Naive B cell (primary cell): ENCODE data around the gene INHBB. TPM values are rescaled to one million over a fixed set of nuclear protein-coding genes. Genes with fewer than 3 reads are reported as not detected.

Experiments
- ATAC-seq, 2 donors: fragments of 150-1000 bp; cut with Tn5 transposase; 2 replicates each; pipeline ENCODE4 v1.10.0; 2021; ENCODE audit warnings: low read depth in 2 of 2, mild to moderate bottlenecking in 2 of 2, moderate library complexity in 2 of 2
- DNase-seq: peaks from one replicate; pipeline ENCODE4 v3.0.0; 2022
- H3K27ac Mint-ChIP-seq, 6 donors: one replicate each; pipeline ENCODE4 v1.8.0; 2020 to 2022; ENCODE audit warnings: mild to moderate bottlenecking in 6 of 6, mixed read lengths in 6 of 6, moderate library complexity in 5 of 6, inconsistent platforms in 2 of 6
- H3K27me3 Mint-ChIP-seq, 3 donors: one replicate each; pipeline ENCODE4 v1.8.0; 2021 to 2022; ENCODE audit warnings: mixed read lengths in 3 of 3, mild to moderate bottlenecking in 1 of 3
- H3K36me3 Mint-ChIP-seq, 2 donors: one replicate each; pipeline ENCODE4 v1.8.0; 2020 to 2022; ENCODE audit warnings: mixed read lengths in 2 of 2, inconsistent platforms in 1 of 2, mild to moderate bottlenecking in 1 of 2
- H3K4me1 Mint-ChIP-seq, 3 donors: one replicate each; pipeline ENCODE4 v1.8.0; 2020 to 2022; ENCODE audit warnings: mixed read lengths in 3 of 3, inconsistent platforms in 1 of 3, mild to moderate bottlenecking in 1 of 3, moderate library complexity in 1 of 3
- H3K4me3 Mint-ChIP-seq, 8 donors: one replicate each; pipeline ENCODE4 v1.8.0; 2020 to 2022; ENCODE audit warnings: mild to moderate bottlenecking in 8 of 8, mixed read lengths in 8 of 8, moderate library complexity in 8 of 8, inconsistent platforms in 2 of 8
- H3K9me3 Mint-ChIP-seq, 7 donors: one replicate each; pipeline ENCODE4 v1.8.0; 2020 to 2022; ENCODE audit warnings: mixed read lengths in 7 of 7, mild to moderate bottlenecking in 5 of 7, inconsistent platforms in 2 of 7, moderate library complexity in 1 of 7
- polyA plus RNA-seq, 6 donors: library from polyadenylated mRNA; unstranded; fragments of 300-500 nt; fragmentation: Illumina TruSeq; gene quantifications; one replicate each; pipeline ENCODE4 v1.2.3, GENCODE V29; 2021; ENCODE audit warnings: low read depth in 6 of 6

The INHBB gene
- polyA plus RNA-seq, 6 donors from 2014 or later = 0.09 TPM; not detected in 5

GRCh38 chr2:120334068-120334467, 11.9 kb upstream of the INHBB start:
- Mint-ChIP-seq H3K27me3 (peaks cover 40 to 79% (median 78%) of the 10 kb centered on the region in 3 donors), H3K9me3 (peaks cover 0 to 11% (median 4%) of the 10 kb centered on the region in 7 donors), H3K4me1 (peaks cover 0 to 3% (median 0%) of the 10 kb centered on the region in 3 donors), H3K27ac (no peak overlapping the region), H3K36me3 (peaks cover 6 to 16% of the 10 kb centered on the region in 2 donors), H3K4me3 (no peak overlapping the region)
- ATAC-seq = no peak
- no peak for DNase-seq

- Mint-ChIP-seq H3K27ac (no peak overlapping the region), H3K9me3 (peaks cover 0 to 11% (median 4%) of the 10 kb centered on the region in 7 donors), H3K36me3 (peaks cover 6 to 16% of the 10 kb centered on the region in 2 donors), H3K4me1 (no peaks in the 10 kb centered on the region), H3K4me3 (no peak overlapping the region), H3K27me3 (peaks cover 42 to 87% (median 81%) of the 10 kb centered on the region in 3 donors)
- DNase-seq (no peak), ATAC-seq (no peak)
These were observed 9.2 kb upstream of the INHBB start for GRCh38 chr2:120336749-120337148.

DNA sequence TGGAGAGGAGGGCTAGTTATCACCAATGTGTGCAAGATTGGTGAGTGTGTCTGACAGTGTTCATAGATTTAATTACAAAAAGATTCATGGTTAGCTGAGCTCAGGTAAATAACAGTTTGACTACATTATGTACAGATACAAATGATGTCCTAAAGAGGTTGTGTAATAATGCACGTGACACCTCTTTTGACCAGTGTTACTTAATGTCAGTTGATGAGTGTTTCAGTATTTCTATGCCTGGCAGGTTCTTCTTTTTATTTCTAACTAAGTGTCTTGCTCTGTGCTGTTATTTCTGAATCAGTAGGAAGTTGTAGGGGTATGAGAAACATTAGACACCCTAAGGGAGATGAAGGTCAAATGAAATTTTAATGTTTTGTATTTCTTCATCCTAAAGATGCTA, 7.9 kb upstream of the INHBB start:
- ATAC-seq = no peak
- peaks cover 4 to 16% of the 10 kb centered on the region in 2 donors for H3K36me3 Mint-ChIP-seq
- H3K9me3 Mint-ChIP-seq = peaks cover 0 to 11% (median 4%) of the 10 kb centered on the region in 7 donors
- H3K27me3 Mint-ChIP-seq = peaks cover 53 to 87% (median 82%) of the 10 kb centered on the region in 3 donors
- no peak for DNase-seq
- H3K27ac Mint-ChIP-seq = no peak overlapping the region
- peaks cover 4 to 7% (median 5%) of the 10 kb centered on the region in 3 donors for H3K4me1 Mint-ChIP-seq
- no peak overlapping the region for H3K4me3 Mint-ChIP-seq

GRCh38 chr2:120341977-120342376, 4.0 kb upstream of the INHBB start:
- Mint-ChIP-seq H3K9me3 (no peaks in the 10 kb centered on the region), H3K4me3 (peak overlapping the region in 2 of 8 donors; percentile 55 to 57), H3K36me3 (peaks cover 0 to 6% of the 10 kb centered on the region in 2 donors), H3K27ac (no peak overlapping the region), H3K27me3 (peaks cover 52 to 68% (median 55%) of the 10 kb centered on the region in 3 donors), H3K4me1 (peaks cover 10 to 19% (median 15%) of the 10 kb centered on the region in 3 donors)
- DNase-seq (no peak), ATAC-seq (no peak)

DNA sequence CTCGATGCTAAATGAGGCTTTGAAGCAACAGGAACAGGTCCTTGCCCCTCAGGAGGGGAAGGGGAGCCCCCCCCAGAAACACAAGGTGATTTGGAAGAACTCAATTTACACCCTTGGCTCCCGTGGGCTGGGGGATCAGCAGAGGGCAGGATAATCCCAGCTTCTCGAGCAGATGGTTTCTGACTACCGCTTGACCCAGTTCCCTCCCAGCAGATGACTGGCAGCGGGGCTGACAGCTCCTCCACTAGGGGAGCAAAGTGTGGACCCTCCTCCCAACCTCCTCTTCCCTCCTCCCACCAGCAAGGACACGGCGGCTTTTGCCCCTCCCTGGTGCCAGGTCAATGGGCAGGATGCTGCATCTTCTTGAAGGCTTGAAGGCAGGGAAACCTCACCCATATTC, 3.5 kb upstream of the INHBB start:
- Mint-ChIP-seq H3K27ac (no peak overlapping the region), H3K36me3 (peaks cover 0 to 2% of the 10 kb centered on the region in 2 donors), H3K4me1 (peaks cover 14 to 24% (median 19%) of the 10 kb centered on the region in 3 donors), H3K27me3 (peaks cover 53 to 68% (median 55%) of the 10 kb centered on the region in 3 donors), H3K4me3 (peak overlapping the region in 6 of 8 donors; percentile 35 to 82 (median 76)), H3K9me3 (no peaks in the 10 kb centered on the region)
- DNase-seq (no peak), ATAC-seq (no peak)

DNA sequence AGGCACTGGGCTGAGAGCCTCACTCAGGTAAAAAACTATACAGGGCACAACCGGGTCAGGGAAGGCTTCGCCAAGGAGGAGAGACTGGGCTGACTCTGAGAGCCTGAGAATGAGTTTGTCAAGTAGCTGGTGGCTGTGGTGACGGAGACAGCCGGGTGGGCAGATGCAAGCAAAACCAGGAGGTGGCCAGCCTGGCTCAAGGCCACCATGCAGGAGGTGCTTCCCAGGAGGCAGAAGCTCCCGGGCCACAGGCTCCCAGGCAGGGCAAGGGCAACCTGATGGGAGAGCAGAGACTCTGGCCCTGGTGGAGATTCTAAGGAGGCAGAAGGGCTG, 2.9 kb upstream of the INHBB start:
- ATAC-seq = no peak
- H3K27me3 Mint-ChIP-seq = peaks cover 54 to 69% (median 55%) of the 10 kb centered on the region in 3 donors

GRCh38 chr2:120343433-120344105, 2.4 kb upstream of the INHBB start:
- ATAC-seq = peak; percentile 51 to 55
- Mint-ChIP-seq H3K27me3 (peaks cover 53 to 68% (median 55%) of the 10 kb centered on the region in 3 donors), H3K4me1 (peaks cover 16 to 28% (median 25%) of the 10 kb centered on the region in 3 donors), H3K9me3 (no peaks in the 10 kb centered on the region), H3K36me3 (no peaks in the 10 kb centered on the region), H3K4me3 (peak overlapping the region; percentile 69 to 82 (median 78)), H3K27ac (no peak overlapping the region)
- peak; percentile 41 for DNase-seq

More for the DNA sequence above, 2.9 kb upstream of the INHBB start:
- peak overlapping the region in 1 of 6 donors; percentile 11 for H3K27ac Mint-ChIP-seq
- DNase-seq = no peak
- H3K4me1 Mint-ChIP-seq = peaks cover 16 to 28% (median 25%) of the 10 kb centered on the region in 3 donors
- no peaks in the 10 kb centered on the region for H3K36me3 Mint-ChIP-seq
- H3K4me3 Mint-ChIP-seq = peak overlapping the region; percentile 69 to 85 (median 76)
- H3K9me3 Mint-ChIP-seq = no peaks in the 10 kb centered on the region

GRCh38 chr2:120344214-120344975, 1.5 kb upstream of the INHBB start:
- Mint-ChIP-seq H3K36me3 (no peaks in the 10 kb centered on the region), H3K27me3 (peaks cover 52 to 68% (median 57%) of the 10 kb centered on the region in 3 donors), H3K4me3 (peak overlapping the region in 6 of 8 donors; percentile 39 to 82 (median 71)), H3K9me3 (peaks cover 0 to 2% (median 0%) of the 10 kb centered on the region in 7 donors), H3K27ac (no peak overlapping the region), H3K4me1 (peaks cover 16 to 28% (median 25%) of the 10 kb centered on the region in 3 donors)
- DNase-seq (no peak), ATAC-seq (peak in 1 of 2 donors; percentile 5)

- Mint-ChIP-seq H3K9me3 (peaks cover 0 to 2% (median 0%) of the 10 kb centered on the region in 7 donors), H3K27me3 (peaks cover 58 to 72% (median 61%) of the 10 kb centered on the region in 3 donors), H3K4me3 (peak overlapping the region in 6 of 8 donors; percentile 25 to 76 (median 52)), H3K27ac (no peak overlapping the region), H3K4me1 (peaks cover 16 to 28% (median 25%) of the 10 kb centered on the region in 3 donors), H3K36me3 (no peaks in the 10 kb centered on the region)
- DNase-seq (no peak), ATAC-seq (peak; percentile 28 to 43)
These were observed 857 bp upstream of the INHBB start for GRCh38 chr2:120344976-120345581.

DNA sequence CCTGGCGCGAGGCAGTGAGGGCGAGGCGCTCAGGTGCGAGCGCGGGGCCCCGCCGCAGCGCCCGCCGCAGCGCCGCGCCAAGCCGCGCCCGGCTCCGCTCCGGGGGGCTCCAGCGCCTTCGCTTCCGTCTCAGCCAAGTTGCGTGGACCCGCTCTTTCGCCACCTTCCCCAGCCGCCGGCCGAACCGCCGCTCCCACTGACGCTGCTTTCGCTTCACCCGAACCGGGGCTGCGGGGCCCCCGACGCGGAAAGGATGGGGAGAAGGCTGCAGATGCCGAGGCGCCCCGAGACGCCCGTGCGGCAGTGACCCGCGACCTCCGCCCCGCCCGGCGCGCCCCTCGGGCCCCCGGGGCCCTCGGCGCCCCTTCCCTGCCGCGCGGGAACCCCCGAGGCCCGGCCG, 328 bp upstream of the INHBB start:
- peaks cover 61 to 72% (median 61%) of the 10 kb centered on the region in 3 donors for H3K27me3 Mint-ChIP-seq
- H3K4me3 Mint-ChIP-seq = peak overlapping the region in 6 of 8 donors; percentile 49 to 85 (median 63)

GRCh38 chr2:120346667-120347358, 877 bp downstream of the INHBB start:
- peaks cover 52 to 66% (median 63%) of the 10 kb centered on the region in 3 donors for H3K27me3 Mint-ChIP-seq
- DNase-seq = no peak

More for the DNA sequence above, 328 bp upstream of the INHBB start:
- Mint-ChIP-seq H3K27ac (no peak overlapping the region), H3K4me1 (peaks cover 16 to 28% (median 25%) of the 10 kb centered on the region in 3 donors), H3K36me3 (no peaks in the 10 kb centered on the region), H3K9me3 (peaks cover 0 to 2% (median 0%) of the 10 kb centered on the region in 7 donors)
- DNase-seq = no peak
- ATAC-seq = peak in 1 of 2 donors; percentile 17

GRCh38 chr2:120347396-120348060, 1.6 kb downstream of the INHBB start:
- peaks cover 45 to 66% (median 66%) of the 10 kb centered on the region in 3 donors for H3K27me3 Mint-ChIP-seq
- H3K4me3 Mint-ChIP-seq = peak overlapping the region; percentile 59 to 93 (median 81)
- no peaks in the 10 kb centered on the region for H3K36me3 Mint-ChIP-seq
- H3K9me3 Mint-ChIP-seq = peaks cover 0 to 2% (median 0%) of the 10 kb centered on the region in 7 donors
- H3K4me1 Mint-ChIP-seq = peaks cover 16 to 26% (median 25%) of the 10 kb centered on the region in 3 donors
- ATAC-seq (no peak), DNase-seq (no peak)
- no peak overlapping the region for H3K27ac Mint-ChIP-seq

More at GRCh38 chr2:120346667-120347358, 877 bp downstream of the INHBB start:
- Mint-ChIP-seq H3K9me3 (peaks cover 0 to 2% (median 0%) of the 10 kb centered on the region in 7 donors), H3K27ac (peak overlapping the region in 2 of 6 donors; percentile 76 to 85), H3K4me1 (peaks cover 16 to 28% (median 25%) of the 10 kb centered on the region in 3 donors), H3K36me3 (no peaks in the 10 kb centered on the region), H3K4me3 (peak overlapping the region; percentile 59 to 93 (median 82))
- no peak for ATAC-seq
